Osteoblast (primary cell): Measurements from ENCODE around the gene SP4. TPM values are rescaled to one million over a fixed set of nuclear protein-coding genes. Genes with fewer than 3 reads are reported as not detected.

Experiments
- DNase-seq: peaks from one replicate; pipeline ENCODE4 v3.0.0; 2011; ENCODE audit warnings: low spot score, mixed read lengths; ENCODE audit not compliant: insufficient read length; ENCODE audit errors: missing footprints
- H2AFZ ChIP-seq: 2 replicates; pipeline ENCODE4 v1.6.0; 2011; ENCODE audit warnings: mild to moderate bottlenecking, low read length
- H3K27ac ChIP-seq: 2 replicates; pipeline ENCODE4 v1.5.1; 2011; ENCODE audit warnings: mild to moderate bottlenecking, low read depth, low read length, moderate library complexity
- H3K27me3 ChIP-seq: 2 replicates; pipeline ENCODE4 v1.6.0; 2012; ENCODE audit warnings: mild to moderate bottlenecking, control low read depth, inconsistent platforms, low read length, moderate library complexity; ENCODE audit not compliant: insufficient read depth
- H3K36me3 ChIP-seq: 2 replicates; pipeline ENCODE4 v1.5.1; 2011; ENCODE audit warnings: mild to moderate bottlenecking, low read length, control low read depth, moderate library complexity; ENCODE audit not compliant: insufficient read depth
- H3K4me1 ChIP-seq: 2 replicates; pipeline ENCODE4 v1.5.1; 2011; ENCODE audit warnings: mild to moderate bottlenecking, low read length, control low read depth, moderate library complexity; ENCODE audit not compliant: insufficient read depth
- H3K4me2 ChIP-seq: 2 replicates; pipeline ENCODE4 v1.6.0; 2011; ENCODE audit warnings: mild to moderate bottlenecking, low read length; ENCODE audit not compliant: insufficient read depth
- H3K4me3 ChIP-seq: fragments of 200-600 bp; sonication (generic); 3 replicates; pipeline ENCODE4 v1.5.1; 2012; ENCODE audit warnings: mild to moderate bottlenecking, low read length, inconsistent platforms; ENCODE audit not compliant: insufficient read depth
- H3K79me2 ChIP-seq: 2 replicates; pipeline ENCODE4 v1.6.0; 2012; ENCODE audit warnings: mild to moderate bottlenecking, low read length, control low read depth, inconsistent platforms; ENCODE audit not compliant: insufficient read depth
- H3K9me3 ChIP-seq: 2 replicates; pipeline ENCODE4 v1.5.1; 2011; ENCODE audit warnings: low read depth, low read length, control low read depth
- H4K20me1 ChIP-seq: 2 replicates; pipeline ENCODE4 v1.6.0; 2012; ENCODE audit warnings: mild to moderate bottlenecking, low read length, control low read depth; ENCODE audit not compliant: insufficient read depth
- CTCF ChIP-seq: IDR thresholded peaks from 2 replicates; pipeline ENCODE4 v1.5.1; 2011; ENCODE audit warnings: mild to moderate bottlenecking, low read depth, low read length, moderate library complexity; ENCODE audit errors: extremely low read depth
- small RNA-seq: library from RNA; depleted of rRNA; stranded (forward); fragments of <200 nt; gene quantifications from one replicate; pipeline ENCODE3, GENCODE V24; 2012
- total RNA-seq: library from RNA; depleted of rRNA; stranded (reverse); fragments of >200 nt; gene quantifications from 2 replicates; pipeline ENCODE4 v1.2.3, GENCODE V29; 2012

The SP4 gene
- total RNA-seq, 1 donor, result 5.1 TPM

- no peaks in the 10 kb centered on the region for H3K4me1 ChIP-seq
- no peak overlapping the region for H3K4me3 ChIP-seq
- H3K4me2 ChIP-seq, result no peak overlapping the region
- no peaks in the 10 kb centered on the region for H4K20me1 ChIP-seq
- H3K9me3 ChIP-seq, result no peaks in the 10 kb centered on the region
- no peaks in the 10 kb centered on the region for H3K27me3 ChIP-seq
- no peak for DNase-seq
- H3K79me2 ChIP-seq, result no peaks in the 10 kb centered on the region
- no peak overlapping the region for H3K27ac ChIP-seq
- TF ChIP-seq CTCF, result no peak
- H3K36me3 ChIP-seq, result no peaks in the 10 kb centered on the region
- no peak overlapping the region for H2AFZ ChIP-seq
These were observed 134.5 kb downstream of the SP4 start for GRCh38 chr7:21562385-21562784.

Small RNAs within 50 kb of the gene (small RNA-seq; reads per million reads assigned to genes)
- gene MIR1183, result not detected
- gene RNU1-15P, result not detected

Other genes with a start within 250 kb of the SP4 start
- under 0.01 and 1.1 TPM in 2 replicates for gene DNAH11, start 115.0 kb downstream of the SP4 start, total RNA-seq